GM12878 (cell line): Measurements from ENCODE around the gene ABCB10. TPM values are rescaled to one million over a fixed set of nuclear protein-coding genes. Genes with fewer than 3 reads are reported as not detected.

Experiments
- ATAC-seq: fragments of 200-7000 bp; cut with Tn5 transposase; 3 replicates; pipeline ENCODE4 v1.9.1; 2020; ENCODE audit warnings: mild to moderate bottlenecking, moderate library complexity
- BruUV-seq: library from RNA; stranded (reverse); fragments of 400-500 nt; replicated peaks from 2 replicates; lab custom pipeline; 2021; lab: Mats Ljungman, UMichigan
- CTCF ChIA-PET: fragments of 300-600 bp; sonication (Branson Sonifier 250); formaldehyde crosslinking; extraction: SDS; loops from one replicate; lab custom pipeline; 2021; ENCODE audit warnings: inconsistent platforms; lab: Yijun Ruan, JAX
- POLR2A ChIA-PET: fragments of 350-600 bp; formaldehyde crosslinking; extraction: SDS; loops from one replicate; lab custom pipeline; 2021; ENCODE audit warnings: inconsistent platforms; lab: Charles Lee
- RAD21 ChIA-PET: fragments of 300-600 bp; sonication (Branson Sonifier 250); formaldehyde crosslinking; loops from one replicate; lab custom pipeline; 2023; ENCODE audit warnings: antibody characterized with exemption; ENCODE audit not compliant: unreplicated experiment; lab: Charles Lee
- SMC1A ChIA-PET: fragments of 300-600 bp; sonication (Branson Sonifier 250); formaldehyde crosslinking; loops from one replicate; lab custom pipeline; 2023; ENCODE audit not compliant: unreplicated experiment, uncharacterized antibody; lab: Charles Lee
- DNase-seq: peaks from one replicate; pipeline ENCODE4 v3.0.0-alpha.2; 2011; ENCODE audit warnings: low read depth, low spot score
- FAIRE-seq: peaks from 3 replicates; lab custom pipeline; 2011; peaks lifted over from hg19 to GRCh38; lab: Jason Lieb, UNC
- H2AFZ ChIP-seq: 2 replicates; pipeline ENCODE4 v1.6.0; 2011; ENCODE audit warnings: low read depth, low read length, control low read depth; ENCODE audit not compliant: control insufficient read depth
- H3K27ac ChIP-seq: 2 replicates; pipeline ENCODE4 v1.5.1; 2011; ENCODE audit warnings: control low read depth; ENCODE audit not compliant: control insufficient read depth, insufficient read depth
- H3K27me3 ChIP-seq, 2 experiments: replicated peaks in 1 of 2; 2 replicates each; pipeline versions ENCODE4 v1.6.0 to v1.6.1; 2011; ENCODE audit warnings: low read length in 1 of 2; ENCODE audit not compliant: control insufficient read depth in 2 of 2, insufficient read depth in 2 of 2
- H3K36me3 ChIP-seq, 2 experiments: 2 replicates each; pipeline ENCODE4 v1.5.1; 2011; ENCODE audit warnings: low read length in 1 of 2; ENCODE audit not compliant: control insufficient read depth in 2 of 2, insufficient read depth in 2 of 2
- H3K4me1 ChIP-seq: 2 replicates; pipeline ENCODE4 v1.6.1; 2011; ENCODE audit warnings: mild to moderate bottlenecking, low read length, moderate library complexity, mixed read lengths; ENCODE audit not compliant: control insufficient read depth, insufficient read depth
- H3K4me2 ChIP-seq: 2 replicates; pipeline ENCODE4 v1.6.0; 2011; ENCODE audit warnings: control low read depth; ENCODE audit not compliant: control insufficient read depth, insufficient read depth
- H3K4me3 ChIP-seq: fragments of 200-600 bp; sonication (generic); 2 replicates; pipeline ENCODE4 v1.5.1; 2016
- H3K79me2 ChIP-seq: 2 replicates; pipeline ENCODE4 v1.6.0; 2011; ENCODE audit warnings: low read length; ENCODE audit not compliant: control insufficient read depth, insufficient read depth
- H3K9ac ChIP-seq: 2 replicates; pipeline ENCODE4 v1.8.0; 2011; ENCODE audit warnings: low read length, control low read depth, mixed read lengths; ENCODE audit not compliant: control insufficient read depth, insufficient read depth
- H3K9me3 ChIP-seq: replicated peaks from 3 replicates; pipeline ENCODE4 v1.5.1; 2011; ENCODE audit warnings: mild to moderate bottlenecking, low read length; ENCODE audit not compliant: control insufficient read depth, insufficient read depth
- H4K20me1 ChIP-seq: 2 replicates; pipeline ENCODE4 v1.6.0; 2011; ENCODE audit not compliant: control insufficient read depth, insufficient read depth
- ATF3 ChIP-seq: IDR thresholded peaks from 2 replicates; pipeline ENCODE4 v1.6.1; 2011; ENCODE audit warnings: low read depth, mild to moderate bottlenecking, low read length, moderate library complexity, borderline replicate concordance; ENCODE audit errors: extremely low read depth
- BCLAF1 ChIP-seq: fragments of 450-650 bp; IDR thresholded peaks from 2 replicates; pipeline ENCODE4 v1.6.1; 2017; ENCODE audit warnings: antibody characterized with exemption, mild to moderate bottlenecking, moderate library complexity
- BRCA1 ChIP-seq: IDR thresholded peaks from 2 replicates; pipeline ENCODE4 v1.6.1; 2011; ENCODE audit warnings: low read depth, low read length, improper control_type of control experiment
- CEBPB ChIP-seq, 2 experiments: fragments of 150-350 bp in 1 of 2; IDR thresholded peaks; 2 replicates each; pipeline ENCODE4 v1.6.1; 2012 to 2014; ENCODE audit warnings: low read depth in 2 of 2, low read length in 2 of 2, borderline replicate concordance in 1 of 2, inconsistent platforms in 1 of 2
- EED ChIP-seq: sonication (generic); IDR thresholded peaks from 2 replicates; pipeline ENCODE4 v1.6.1; 2016; ENCODE audit warnings: antibody characterized with exemption, low read depth
- NFXL1 ChIP-seq: fragments of 450-650 bp; IDR thresholded peaks from 2 replicates; pipeline ENCODE4 v1.6.1; 2017; ENCODE audit warnings: antibody characterized with exemption, mild to moderate bottlenecking, borderline replicate concordance
- PAX5 ChIP-seq: IDR thresholded peaks from 2 replicates; pipeline ENCODE4 v1.6.1; 2011; ENCODE audit warnings: low read depth, low read length, borderline replicate concordance
- STAT3 ChIP-seq: IDR thresholded peaks from 2 replicates; pipeline ENCODE4 v1.6.1; 2011; ENCODE audit warnings: low read depth, low read length, improper control_type of control experiment
- SUZ12 ChIP-seq: fragments of 200-600 bp; sonication (generic); IDR thresholded peaks from one replicate; pipeline ENCODE4 v1.6.1; 2018; ENCODE audit warnings: antibody characterized with exemption, mild to moderate bottlenecking; ENCODE audit not compliant: unreplicated experiment
- TAF1 ChIP-seq: IDR thresholded peaks from 2 replicates; pipeline ENCODE4 v1.6.1; 2011; ENCODE audit warnings: mild to moderate bottlenecking, low read depth, low read length, borderline replicate concordance
- WGBS: methylation state at CpG from one replicate; pipeline ENCODE4 v1.1.6; 2016; ENCODE audit warnings: low lambda C conversion rate; ENCODE audit not compliant: insufficient replicate concordance, insufficient coverage; ENCODE audit errors: missing lambda C conversion rate; 5-methylcytosine and 5-hydroxymethylcytosine counted together
- in situ Hi-C: fragments of 300-500 bp; cut with MboI; formaldehyde crosslinking; loops from 9 replicates; pipeline ENCODE4 v1.14.3; 2018; ENCODE audit warnings: mixed read lengths
- intact Hi-C: fragments of 100-400 bp; cut with micrococcal nuclease; formaldehyde crosslinking; loops from one replicate; pipeline ENCODE4 v1.14.2; 2022; ENCODE audit not compliant: unreplicated experiment
- polyA plus RNA-seq, 11 experiments: library from polyadenylated mRNA; depleted of rRNA in 4 of 11; unstranded in 6 of 11; stranded (reverse) in 5 of 11; fragments of >200 nt; fragmentation: Nextera tagmentation in 4 of 11; fragmentation: Illumina TruSeq in 1 of 11; extraction: Ambion mirVana in 4 of 11; extraction: Trizol in 1 of 11; gene quantifications; 1 replicate in 1 of 11; 2 replicates in 10 of 11; pipeline versions ENCODE4 v1.2.1 to v1.2.3, GENCODE V29; 2011 to 2016; ENCODE audit warnings: inconsistent platforms in 2 of 11, missing spikeins in 2 of 11, low read depth in 1 of 11
- total RNA-seq, 4 experiments: library from RNA; depleted of rRNA in 3 of 4; stranded (reverse); fragments of >200 nt in 3 of 4; fragmentation: Illumina TruSeq in 1 of 4; extraction: Trizol in 1 of 4; gene quantifications; 2 replicates each; pipeline versions ENCODE4 v1.2.1 to v1.2.3, GENCODE V29; 2013 to 2021

Gene ABCB10
- total and polyA plus RNA-seq, 10 of the 15 experiments (the other 5 are each of a cell fraction or from before 2014, with no cell fraction given) = 8.0 to 30.5 (median 16.7) TPM

GRCh38 chr1:229563241-229563640 lies 4.7 kb upstream of the ABCB10 start:
- Histone ChIP-seq H3K36me3 (no peaks in the 10 kb centered on the region), H3K79me2 (peaks cover 3% of the 10 kb centered on the region), H2AFZ (no peak overlapping the region), H3K27me3 (no peaks in the 10 kb centered on the region), H3K9me3 (no peaks in the 10 kb centered on the region), H4K20me1 (no peaks in the 10 kb centered on the region), H3K9ac (no peak overlapping the region), H3K27ac (no peak overlapping the region), H3K4me1 (no peaks in the 10 kb centered on the region; the same call in none of the 2 replicates), H3K4me3 (no peak overlapping the region), H3K4me2 (no peak overlapping the region)
- intact Hi-C loops (no loop called here), in situ Hi-C loops (loop anchor here (5.0 kb wide), 1 partner anchor 64 kb away; the partner anchor contains the start of genes TAF5L and URB2)
- POLR2A ChIA-PET = interaction anchor here (0.8 kb wide), 1 partner anchor 12 kb away, joined by 3 read pairs; no protein-coding TSS in a partner anchor
- CTCF ChIA-PET = interaction anchor here (0.8 to 1.1 kb wide), 2 partner anchors 13 to 39 kb away, joined by 3 to 4 read pairs; no protein-coding TSS in a partner anchor
- no peak for ATAC-seq
- DNase-seq = no peak
- WGBS = 51% methylated on average over 7 of the region's 7 CpGs
- FAIRE-seq = no peak
- SMC1A ChIA-PET = interaction anchor here (0.5 to 1.2 kb wide), 5 partner anchors 39 to 649 kb away, joined by 3 read pairs; no protein-coding TSS in a partner anchor
- no TSS peak for BruUV-seq
- RAD21 ChIA-PET = no interaction called here
- TF ChIP-seq PAX5 (peak; percentile 37; the same call in 1 of the 2 replicates), SUZ12 (no peak)

GRCh38 chr1:229562686-229563085 lies 4.2 kb upstream of the ABCB10 start:
- RAD21 ChIA-PET = no interaction called here
- Histone ChIP-seq H3K27me3 (no peaks in the 10 kb centered on the region), H3K9me3 (no peaks in the 10 kb centered on the region), H3K79me2 (peaks cover 7% of the 10 kb centered on the region), H3K36me3 (no peaks in the 10 kb centered on the region), H3K4me3 (no peak overlapping the region), H3K9ac (no peak overlapping the region), H2AFZ (no peak overlapping the region), H3K4me2 (no peak overlapping the region), H4K20me1 (no peaks in the 10 kb centered on the region), H3K4me1 (no peaks in the 10 kb centered on the region; the same call in none of the 2 replicates), H3K27ac (no peak overlapping the region)
- SMC1A ChIA-PET = interaction anchor here (0.5 to 1.2 kb wide), 4 partner anchors 39 to 649 kb away, joined by 3 read pairs; no protein-coding TSS in a partner anchor
- CTCF ChIA-PET = no interaction called here
- intact Hi-C loops (no loop called here), in situ Hi-C loops (loop anchor here (5.0 kb wide), 1 partner anchor 65 kb away; the partner anchor contains the start of genes TAF5L and URB2)
- no peak for ATAC-seq
- 98% methylated on average over 3 of the region's 3 CpGs for whole genome bisulfite sequencing
- TF ChIP-seq EED (no peak), ATF3 (no peak), BCLAF1 (no peak), TAF1 (no peak), STAT3 (no peak), CEBPB (IDR thresholded peaks at IDR 0.05; ENCODE audit: borderline replicate concordance in 1 of 2, low read depth in 2 of 2, low read length in 2 of 2) (no peak), BRCA1 (no peak), NFXL1 (no peak)
- POLR2A ChIA-PET = interaction anchor here (0.6 to 0.8 kb wide), 2 partner anchors 13 to 227 kb away, joined by 3 to 4 read pairs; no protein-coding TSS in a partner anchor
- no peak for DNase-seq
- BruUV-seq = no TSS peak
- no peak for FAIRE-seq
